ENCODE results near the gene DLG2.

- TF ChIP-seq CTCF (IDR thresholded peaks at IDR 0.05 in 4 of 5, conservative IDR thresholded peaks at IDR 0.05 in 1 of 5), result no peak
- TF ChIP-seq POLR2A (IDR thresholded peaks at IDR 0.05), result no peak
These were observed 599.8 kb downstream of the DLG2 start for GRCh38 chr11:85027346-85027745.
